IMR-90 (cell line): ENCODE results near the gene INPP5A. TPM values are rescaled to one million over a fixed set of nuclear protein-coding genes. Genes with fewer than 3 reads are reported as not detected.

Experiments used
- ATAC-seq: fragments of 200-7000 bp; cut with Tn5 transposase; 2 replicates; pipeline ENCODE4 v1.9.1; 2020; ENCODE audit warnings: low read depth, mild to moderate bottlenecking, moderate library complexity
- BruUV-seq: library from RNA; stranded (reverse); fragments of 400-500 nt; replicated peaks from 2 replicates; lab custom pipeline; 2021; lab: Mats Ljungman, UMichigan
- CTCF ChIA-PET: fragments of 300-600 bp; formaldehyde crosslinking; extraction: SDS; loops from one replicate; lab custom pipeline; 2021; ENCODE audit warnings: antibody characterized with exemption; lab: Yijun Ruan, JAX
- POLR2A ChIA-PET: fragments of 300-600 bp; sonication (Branson Sonifier 250); formaldehyde crosslinking; loops from one replicate; lab custom pipeline; 2022; ENCODE audit warnings: antibody characterized with exemption; ENCODE audit not compliant: unreplicated experiment; lab: Charles Lee
- DNase-seq: peaks from one replicate; pipeline ENCODE4 v3.0.0; 2013
- H2AFZ ChIP-seq: replicated peaks from 2 replicates; pipeline ENCODE3; 2013; ENCODE audit warnings: low read length, mild to moderate bottlenecking; ENCODE audit not compliant: poor library complexity
- H2AK5ac ChIP-seq: 2 replicates; pipeline ENCODE4 v1.6.1; 2013; ENCODE audit warnings: low read depth, low read length, inconsistent platforms
- H2AK9ac ChIP-seq: replicated peaks from 2 replicates; pipeline ENCODE3; 2013; ENCODE audit warnings: mild to moderate bottlenecking, low read depth, low read length, moderate library complexity; ENCODE audit not compliant: poor library complexity
- H2BK120ac ChIP-seq: 2 replicates; pipeline ENCODE4 v1.6.1; 2013; ENCODE audit warnings: low read depth, low read length, inconsistent platforms
- H2BK15ac ChIP-seq: 3 replicates; pipeline ENCODE4 v1.6.1; 2013; ENCODE audit warnings: low read depth, low read length, inconsistent platforms
- H2BK20ac ChIP-seq: 2 replicates; pipeline ENCODE4 v1.6.1; 2013; ENCODE audit warnings: low read depth, mild to moderate bottlenecking, inconsistent platforms, low read length, moderate library complexity
- H2BK5ac ChIP-seq: 2 replicates; pipeline ENCODE4 v1.6.1; 2013; ENCODE audit warnings: mild to moderate bottlenecking, low read depth, low read length, inconsistent platforms; ENCODE audit not compliant: poor library complexity, severe bottlenecking
- H3K14ac ChIP-seq: replicated peaks from 2 replicates; pipeline ENCODE4 v1.6.1; 2013; ENCODE audit warnings: low read depth, low read length, inconsistent platforms
- H3K18ac ChIP-seq: 2 replicates; pipeline ENCODE4 v1.6.1; 2013; ENCODE audit warnings: low read depth, low read length, control low read depth
- H3K23ac ChIP-seq: 2 replicates; pipeline ENCODE4 v1.6.1; 2013; ENCODE audit warnings: low read depth, low read length, inconsistent platforms
- H3K27ac ChIP-seq: 2 replicates; pipeline ENCODE4 v1.5.1; 2013; ENCODE audit warnings: mild to moderate bottlenecking, control low read depth, low read length; ENCODE audit not compliant: insufficient read depth
- H3K27me3 ChIP-seq: 2 replicates; pipeline ENCODE4 v1.6.1; 2013; ENCODE audit warnings: low read length; ENCODE audit not compliant: control insufficient read depth, insufficient read depth
- H3K36me3 ChIP-seq: 2 replicates; pipeline ENCODE4 v1.6.1; 2013; ENCODE audit warnings: low read length, mixed read lengths; ENCODE audit not compliant: control insufficient read depth, insufficient read depth
- H3K4ac ChIP-seq: 2 replicates; pipeline ENCODE4 v1.6.1; 2013; ENCODE audit warnings: low read depth, low read length, inconsistent platforms
- H3K4me1 ChIP-seq: 2 replicates; pipeline ENCODE4 v1.6.1; 2013; ENCODE audit warnings: low read length, mixed read lengths; ENCODE audit not compliant: control insufficient read depth, insufficient read depth
- H3K4me2 ChIP-seq: 2 replicates; pipeline ENCODE4 v1.6.1; 2013; ENCODE audit warnings: low read depth, mild to moderate bottlenecking, control low read depth, low read length, moderate library complexity
- H3K4me3 ChIP-seq: 2 replicates; pipeline ENCODE4 v1.5.1; 2013; ENCODE audit warnings: low read depth, mild to moderate bottlenecking, control low read depth, low read length, moderate library complexity; ENCODE audit not compliant: insufficient read depth
- H3K56ac ChIP-seq: 2 replicates; pipeline ENCODE4 v1.6.1; 2013; ENCODE audit warnings: low read length, inconsistent platforms; ENCODE audit not compliant: insufficient read depth; ENCODE audit errors: extremely low read depth
- H3K79me1 ChIP-seq, 2 experiments: 2 replicates each; pipeline ENCODE4 v1.6.1; 2013; ENCODE audit warnings: low read length in 2 of 2, inconsistent platforms in 1 of 2, low read depth in 1 of 2
- H3K9ac ChIP-seq: 2 replicates; pipeline ENCODE4 v1.6.1; 2013; ENCODE audit warnings: low read depth, low read length, control low read depth
- H3K9me1 ChIP-seq: 2 replicates; pipeline ENCODE4 v1.6.1; 2013; ENCODE audit warnings: low read length, inconsistent platforms; ENCODE audit not compliant: insufficient read depth
- H3K9me3 ChIP-seq: 2 replicates; pipeline ENCODE4 v1.6.1; 2013; ENCODE audit warnings: low read length; ENCODE audit not compliant: control insufficient read depth, insufficient read depth
- H4K20me1 ChIP-seq: 2 replicates; pipeline ENCODE4 v1.6.1; 2013; ENCODE audit warnings: low read length, inconsistent platforms; ENCODE audit not compliant: insufficient read depth
- H4K5ac ChIP-seq: 2 replicates; pipeline ENCODE4 v1.6.1; 2013; ENCODE audit warnings: mild to moderate bottlenecking, low read depth, low read length, control low read depth
- H4K8ac ChIP-seq, 2 experiments: 2 replicates each; pipeline ENCODE4 v1.6.1; 2013; ENCODE audit warnings: low read depth in 2 of 2, low read length in 2 of 2, control low read depth in 1 of 2, inconsistent platforms in 1 of 2
- H4K91ac ChIP-seq: 2 replicates; pipeline ENCODE4 v1.6.1; 2013; ENCODE audit warnings: low read depth, low read length, inconsistent platforms; ENCODE audit not compliant: insufficient read depth
- BHLHE40 ChIP-seq: fragments of 150-350 bp; IDR thresholded peaks from 2 replicates; pipeline ENCODE4 v1.6.1; 2016; ENCODE audit warnings: mild to moderate bottlenecking, low read depth, low read length
- CEBPB ChIP-seq: IDR thresholded peaks from 2 replicates; pipeline ENCODE4 v1.6.1; 2012; ENCODE audit warnings: low read depth, low read length, improper control_type of control experiment
- RFX5 ChIP-seq: IDR thresholded peaks from 2 replicates; pipeline ENCODE4 v1.8.0; 2012; ENCODE audit warnings: low read depth, mild to moderate bottlenecking, low read length, moderate library complexity
- WGBS, 2 experiments: methylation state at CpG; one replicate each; pipeline versions ENCODE4 v1.1.5 to v1.1.7; 2013; ENCODE audit warnings: missing lambda C conversion rate in 2 of 2; ENCODE audit not compliant: insufficient read length in 1 of 2; ENCODE audit errors: extremely low coverage in 2 of 2; 5-methylcytosine and 5-hydroxymethylcytosine counted together
- dilution Hi-C: fragments of 300-500 bp; cut with HindIII; formaldehyde crosslinking; loops from one replicate; pipeline ENCODE4 v1.14.3; 2018; ENCODE audit warnings: low sequenced_read_pairs; ENCODE audit not compliant: unreplicated experiment
- in situ Hi-C: fragments of 300-500 bp; cut with MboI; formaldehyde crosslinking; loops from 3 replicates; pipeline ENCODE4 v1.14.3; 2019; ENCODE audit warnings: low sequenced_read_pairs, inconsistent platforms, mixed read lengths
- intact Hi-C: fragments of 100-400 bp; cut with micrococcal nuclease; formaldehyde crosslinking; loops from 2 replicates; pipeline ENCODE4 v1.10.0; 2022
- polyA plus RNA-seq, 3 experiments: library from polyadenylated mRNA; depleted of rRNA; stranded (reverse); fragments of >200 nt; gene quantifications; 2 replicates each; pipeline ENCODE4 v1.2.3, GENCODE V29; 2012; ENCODE audit warnings: low replicate concordance in 1 of 3
- total RNA-seq: library from RNA; depleted of rRNA; stranded (reverse); fragments of >200 nt; gene quantifications from 2 replicates; pipeline ENCODE4 v1.2.3, GENCODE V29; 2012

INPP5A gene
- total and polyA plus RNA-seq, 2 of the 4 experiments (the other 2 are of a cell fraction) = 21.4 to 36.7 TPM

GRCh38 chr10:132603851-132604533, 66.4 kb downstream of the INPP5A start:
- H4K8ac ChIP-seq = no peak overlapping the region
- no peak overlapping the region for H3K56ac ChIP-seq
- DNase-seq (no peak), ATAC-seq (no peak)
- H3K27me3 ChIP-seq = no peaks in the 10 kb centered on the region
- H2AK5ac ChIP-seq = no peak overlapping the region
- TF ChIP-seq RFX5 (no peak), BHLHE40 (no peak), CEBPB (no peak)
- peaks cover 28 to 29% of the 10 kb centered on the region in 2 experiments for H3K79me1 ChIP-seq
- H4K20me1 ChIP-seq = peaks cover 56% of the 10 kb centered on the region
- no peak overlapping the region for H2BK15ac ChIP-seq
- no peak overlapping the region for H2AK9ac ChIP-seq
- WGBS, 2 experiments = 98% methylated on average over 18 of the region's 30 CpGs; no CpG with 5 or more reads in 1 of the 2 experiments
- in situ Hi-C loops = no loop called here
- peaks cover 3% of the 10 kb centered on the region; the same call in 1 of the 2 replicates for H3K9me1 ChIP-seq
- H3K4me3 ChIP-seq = no peak overlapping the region
- H3K4ac ChIP-seq = no peak overlapping the region
- no peak overlapping the region for H3K14ac ChIP-seq
- H3K4me1 ChIP-seq = peaks cover 2% of the 10 kb centered on the region; the same call in 1 of the 2 replicates
- no peak overlapping the region for H2BK5ac ChIP-seq
- H3K27ac ChIP-seq = no peak overlapping the region
- no peak overlapping the region for H3K4me2 ChIP-seq
- no peak overlapping the region for H2BK120ac ChIP-seq
- H3K9ac ChIP-seq = no peak overlapping the region
- no TSS peak for BruUV-seq
- no peak overlapping the region for H4K5ac ChIP-seq
- no peak overlapping the region for H3K23ac ChIP-seq
- dilution Hi-C loops = no loop called here
- no peak overlapping the region for H4K91ac ChIP-seq
- ChIA-PET CTCF (no interaction called here), POLR2A (no interaction called here)
- intact Hi-C loops = no loop called here
- no peak overlapping the region for H2AFZ ChIP-seq
- H3K36me3 ChIP-seq = no peaks in the 10 kb centered on the region
- H2BK20ac ChIP-seq = no peak overlapping the region
- no peak overlapping the region for H3K18ac ChIP-seq
- H3K9me3 ChIP-seq = peaks cover 2% of the 10 kb centered on the region; the same call in 1 of the 2 replicates
